Gastrocnemius medialis (tissue), 4 donors: ENCODE results near the gene CMTR1. TPM values are rescaled to one million over a fixed set of nuclear protein-coding genes. Genes with fewer than 3 reads are reported as not detected.
"Not testable (repeated sequence)": the region's sequence is repeated elsewhere in the genome, so short reads cannot be mapped to it uniquely, and the experiment has no call there.

ENCODE experiments used
- ATAC-seq, 2 donors: fragments of 150-250 bp; one replicate each; pipeline ENCODE4 v1.9.1; 2016
- DNase-seq, 2 donors: peaks; one replicate each; pipeline ENCODE4 v3.0.0-alpha.2; 2019
- H3K27ac ChIP-seq, 4 donors: fragments of 200-600 bp; sonication (generic); 1 replicate in 1 of 4; 2 replicates in 3 of 4; pipeline ENCODE4 v1.5.1; 2016 to 2018; ENCODE audit warnings: mild to moderate bottlenecking in 2 of 4, moderate library complexity in 1 of 4
- H3K27me3 ChIP-seq, 3 donors: fragments of 200-600 bp; sonication (generic) in 2 of 3; 1 replicate in 1 of 3; 2 replicates in 2 of 3; pipeline versions ENCODE4 v1.5.1 to v1.6.0; 2016 to 2019; ENCODE audit warnings: mild to moderate bottlenecking in 1 of 3, moderate library complexity in 1 of 3
- H3K36me3 ChIP-seq, 2 donors: fragments of 200-600 bp; sonication (generic) in 1 of 2; one replicate each; pipeline ENCODE4 v1.5.1; 2017 to 2018
- H3K4me1 ChIP-seq, 2 donors: fragments of 200-600 bp; sonication (generic) in 1 of 2; one replicate each; pipeline ENCODE4 v1.5.1; 2016 to 2017; ENCODE audit warnings: mild to moderate bottlenecking in 2 of 2
- H3K4me3 ChIP-seq, 4 donors: fragments of 200-600 bp; sonication (generic) in 3 of 4; 1 replicate in 1 of 4; 2 replicates in 3 of 4; pipeline ENCODE4 v1.5.1; 2016 to 2019; ENCODE audit warnings: mild to moderate bottlenecking in 2 of 4
- H3K9me3 ChIP-seq, 3 donors: fragments of 200-600 bp; sonication (generic) in 2 of 3; 1 replicate in 1 of 3; 2 replicates in 2 of 3; pipeline ENCODE4 v1.5.1; 2016 to 2019
- POLR2A ChIP-seq, 2 donors: fragments of 450-650 bp; IDR thresholded peaks; one replicate each; pipeline ENCODE4 v1.6.1; 2017; ENCODE audit warnings: antibody characterized with exemption in 2 of 2, mild to moderate bottlenecking in 2 of 2, moderate library complexity in 2 of 2
- in situ Hi-C, 4 donors: fragments of 200-750 bp; cut with MboI; loops; one replicate each; pipeline versions ENCODE4 v1.15.0 to v1.8.0; 2017; ENCODE audit warnings: low sequenced_read_pairs in 4 of 4
- intact Hi-C: fragments of 100-400 bp; cut with DNase I; formaldehyde crosslinking; loops from one replicate; pipeline ENCODE4 v1.15.1; 2023; ENCODE audit warnings: low total_unique reads
- total RNA-seq, 4 donors: library from RNA; depleted of rRNA; stranded (reverse); fragments of >200 nt; gene quantifications; one replicate each; pipeline versions ENCODE4 v1.1.0 to v1.2.3, GENCODE V29; 2016
- TF ChIP-seq, protein P1 (sequence below), 5 experiments: fragments of 450-650 bp in 3 of 5; fragments of 200-600 bp in 2 of 5; sonication (generic) in 2 of 5; IDR thresholded peaks in 4 of 5; conservative IDR thresholded peaks in 1 of 5; 1 replicate in 4 of 5; 2 replicates in 1 of 5; pipeline ENCODE4 v1.5.1; 2016 to 2019; ENCODE audit warnings: antibody characterized with exemption in 5 of 5, mild to moderate bottlenecking in 3 of 5, moderate library complexity in 3 of 5

CMTR1 gene
- total RNA-seq, 4 donors from 2014 or later, result 18.2 to 34.6 (median 25.4) TPM

DNA sequence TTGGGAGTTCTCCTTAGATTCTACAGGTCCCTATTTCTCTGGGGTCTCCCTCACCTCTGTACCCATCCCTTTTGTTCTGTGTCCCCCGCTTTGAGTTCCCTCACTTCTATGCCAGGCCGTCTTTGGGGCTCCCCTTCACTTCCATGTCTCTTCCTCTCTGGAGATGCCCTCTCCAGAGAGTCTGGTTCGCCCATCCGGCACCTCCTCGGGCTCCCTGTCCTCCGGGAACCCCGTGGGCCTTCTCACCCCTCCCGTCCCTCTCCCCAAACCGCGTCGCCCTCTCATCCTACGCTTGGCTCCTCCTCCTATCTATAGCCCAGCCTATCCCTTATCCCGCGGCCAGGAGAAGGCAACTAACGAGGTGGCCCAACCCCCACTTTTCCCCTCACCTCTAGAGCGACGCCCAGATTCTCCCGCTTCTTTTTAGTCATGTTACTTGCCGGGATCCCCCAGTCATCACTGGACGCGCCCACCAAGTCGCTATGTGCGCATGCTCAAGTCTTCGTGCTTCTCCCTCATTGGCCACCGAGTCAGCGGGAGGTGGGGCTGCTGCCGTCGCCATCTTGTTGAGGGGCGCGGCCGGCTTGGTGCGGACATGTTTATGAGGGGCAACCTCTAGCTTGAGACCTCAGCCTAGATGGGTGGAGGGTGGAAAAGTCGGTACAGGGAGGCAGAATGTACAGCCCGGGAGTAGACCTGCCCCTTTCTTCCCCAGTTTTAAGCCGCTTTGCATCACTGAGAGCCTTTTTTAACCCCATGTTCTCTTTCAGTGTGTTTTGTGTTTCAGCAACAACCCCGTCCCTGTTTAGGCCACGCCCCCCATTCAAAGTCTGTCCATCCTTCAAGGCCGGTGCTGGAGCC is 66.6 kb downstream of the CMTR1 start, which contains the start of gene CCDC167:
TSS of gene CCDC167 (minus strand) at position 461 of the 861 bp plus-strand sequence. CDS start at position 431, 30 bp downstream.
- DNase-seq (peak; percentile 85 to 88), ATAC-seq (peak; percentile 96)
- Histone ChIP-seq H3K27ac (peak within 1 kb of the TSS; percentile 12 to 67 (median 43)), H3K27me3 (no peaks in the 10 kb centered on the region), H3K9me3 (no peaks in the 10 kb centered on the region), H3K4me1 (peaks cover 8% of the 10 kb centered on the region in 2 donors), H3K36me3 (no peaks in the 10 kb centered on the region), H3K4me3 (peak within 1 kb of the TSS; percentile 68 to 85 (median 82))
- TF ChIP-seq POLR2A (IDR thresholded peaks at IDR 0.05), result no peak
- TF ChIP-seq, protein P1, sequence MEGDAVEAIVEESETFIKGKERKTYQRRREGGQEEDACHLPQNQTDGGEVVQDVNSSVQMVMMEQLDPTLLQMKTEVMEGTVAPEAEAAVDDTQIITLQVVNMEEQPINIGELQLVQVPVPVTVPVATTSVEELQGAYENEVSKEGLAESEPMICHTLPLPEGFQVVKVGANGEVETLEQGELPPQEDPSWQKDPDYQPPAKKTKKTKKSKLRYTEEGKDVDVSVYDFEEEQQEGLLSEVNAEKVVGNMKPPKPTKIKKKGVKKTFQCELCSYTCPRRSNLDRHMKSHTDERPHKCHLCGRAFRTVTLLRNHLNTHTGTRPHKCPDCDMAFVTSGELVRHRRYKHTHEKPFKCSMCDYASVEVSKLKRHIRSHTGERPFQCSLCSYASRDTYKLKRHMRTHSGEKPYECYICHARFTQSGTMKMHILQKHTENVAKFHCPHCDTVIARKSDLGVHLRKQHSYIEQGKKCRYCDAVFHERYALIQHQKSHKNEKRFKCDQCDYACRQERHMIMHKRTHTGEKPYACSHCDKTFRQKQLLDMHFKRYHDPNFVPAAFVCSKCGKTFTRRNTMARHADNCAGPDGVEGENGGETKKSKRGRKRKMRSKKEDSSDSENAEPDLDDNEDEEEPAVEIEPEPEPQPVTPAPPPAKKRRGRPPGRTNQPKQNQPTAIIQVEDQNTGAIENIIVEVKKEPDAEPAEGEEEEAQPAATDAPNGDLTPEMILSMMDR (IDR thresholded peaks at IDR 0.05 in 4 of 5, conservative IDR thresholded peaks at IDR 0.05 in 1 of 5), result no peak
- in situ Hi-C loops, result loop anchor here in 3 of 4 donors (25.0 kb wide), 1 partner anchor 188 kb away; the partner anchor contains the start of gene MDGA1 (in 3 of the 3)
- intact Hi-C loops, result no loop called here

DNA sequence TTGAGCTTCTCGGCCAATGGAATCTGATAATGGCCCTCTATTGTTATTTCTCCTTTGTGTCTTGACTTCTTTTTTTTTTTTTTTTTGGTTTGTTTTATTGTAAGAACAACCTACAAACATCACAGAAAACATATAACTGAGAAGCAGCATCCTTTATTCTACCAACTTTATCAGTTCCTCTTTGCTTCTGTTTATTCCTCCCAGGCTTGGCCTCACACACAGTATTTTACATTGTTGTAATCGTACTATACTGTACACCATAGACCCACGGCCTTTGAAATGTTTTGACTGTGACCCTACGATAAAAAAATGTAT is 67.2 kb downstream of the CMTR1 start:
- TF ChIP-seq, protein P1 (IDR thresholded peaks at IDR 0.05 in 4 of 5, conservative IDR thresholded peaks at IDR 0.05 in 1 of 5), result no peak
- no peak for TF ChIP-seq POLR2A (IDR thresholded peaks at IDR 0.05)
- Histone ChIP-seq H3K27ac (no peak overlapping the region), H3K4me3 (peak overlapping the region; percentile 68 to 85 (median 82)), H3K27me3 (no peaks in the 10 kb centered on the region), H3K4me1 (peaks cover 8% of the 10 kb centered on the region in 2 donors), H3K9me3 (no peaks in the 10 kb centered on the region), H3K36me3 (no peaks in the 10 kb centered on the region)
- intact Hi-C loops, result no loop called here
- ATAC-seq (no peak), DNase-seq (no peak)
- in situ Hi-C loops, result no loop called here

DNA sequence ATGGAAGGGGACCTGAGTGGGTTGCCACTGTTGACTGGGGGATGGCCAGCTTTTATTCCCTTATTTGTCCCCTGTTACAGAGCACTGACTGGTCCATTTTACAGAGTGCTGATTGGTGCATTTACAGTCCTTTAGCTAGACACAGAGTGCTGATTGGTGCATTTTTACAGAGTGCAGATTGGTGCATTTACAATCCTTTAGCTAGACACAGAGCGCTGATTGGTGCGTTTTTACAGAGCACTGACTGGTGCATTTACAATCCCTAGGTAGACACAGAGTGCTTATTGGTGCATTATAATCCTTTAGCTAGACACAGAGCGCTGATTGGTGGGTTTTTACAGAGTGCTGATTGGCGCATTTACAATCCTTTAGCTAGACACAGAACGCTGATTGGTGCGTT is 67.9 kb downstream of the CMTR1 start:
- H3K4me3 ChIP-seq, intact Hi-C loops, H3K27ac ChIP-seq, H3K4me1 ChIP-seq, DNase-seq, in situ Hi-C loops, H3K9me3 ChIP-seq, H3K27me3 ChIP-seq, H3K36me3 ChIP-seq, ATAC-seq: not testable (repeated sequence)

DNA sequence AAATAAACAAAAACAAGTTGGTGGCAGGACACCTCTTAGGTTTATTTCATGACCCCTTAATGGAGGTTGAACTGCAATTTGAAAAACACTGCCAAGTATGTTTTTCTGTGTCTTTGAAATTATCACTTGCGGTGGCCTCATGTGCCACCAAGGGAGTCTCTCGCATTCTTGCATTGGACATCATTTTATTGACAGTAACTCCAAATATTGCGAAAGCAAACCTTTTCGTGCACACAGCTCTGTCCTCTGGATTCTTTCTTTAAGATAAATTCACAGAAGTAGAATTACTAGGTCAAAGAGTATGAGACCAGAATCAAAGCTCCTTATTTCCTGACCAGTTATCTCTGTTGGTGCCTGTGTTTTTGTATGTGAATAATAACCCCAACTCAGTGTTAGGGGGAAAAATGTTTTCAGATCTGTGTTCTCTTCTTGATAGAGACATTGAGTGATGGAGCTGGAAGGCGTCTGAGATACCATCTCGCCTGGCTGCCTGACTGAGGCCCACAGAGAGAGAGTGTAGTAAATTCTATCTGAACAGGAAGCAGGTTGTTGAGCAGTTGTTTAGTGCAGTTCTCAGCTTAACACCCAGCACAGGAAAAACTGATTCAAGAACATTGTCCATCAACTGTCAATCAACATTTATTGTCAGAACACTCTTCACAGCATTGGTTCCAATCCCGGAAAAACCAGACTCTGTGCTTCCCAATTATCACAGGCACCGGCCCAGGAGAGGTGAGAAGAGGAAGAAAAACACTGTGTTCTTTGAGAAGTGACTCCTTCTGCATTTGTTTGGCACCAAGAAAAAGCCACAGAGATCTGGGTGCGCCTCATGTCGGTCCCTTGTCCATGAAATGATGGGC is 68.8 kb downstream of the CMTR1 start:
- DNase-seq (no peak), ATAC-seq (no peak)
- Histone ChIP-seq H3K27me3 (no peaks in the 10 kb centered on the region), H3K9me3 (no peaks in the 10 kb centered on the region), H3K27ac (no peak overlapping the region), H3K4me1 (peaks cover 8% of the 10 kb centered on the region in 2 donors), H3K36me3 (no peaks in the 10 kb centered on the region), H3K4me3 (no peak overlapping the region)
- TF ChIP-seq, protein P1 (IDR thresholded peaks at IDR 0.05 in 4 of 5, conservative IDR thresholded peaks at IDR 0.05 in 1 of 5), result no peak
- no peak for TF ChIP-seq POLR2A (IDR thresholded peaks at IDR 0.05)
- in situ Hi-C loops (no loop called here), intact Hi-C loops (no loop called here)
